NCI-H510A (cell line): ENCODE results near the gene IDI1.
"Not testable (repeated sequence)": the region's sequence is repeated elsewhere in the genome, so short reads cannot be mapped to it uniquely, and the experiment has no call there.

Experiments
- DNase-seq: peaks from one replicate; lab custom pipeline; 2025; lab: John Stamatoyannopoulos, UW

Gene IDI1

GRCh38 chr10:1034758-1035157 lies 14.2 kb downstream of the IDI1 start:
- no peak for DNase-seq

DNA sequence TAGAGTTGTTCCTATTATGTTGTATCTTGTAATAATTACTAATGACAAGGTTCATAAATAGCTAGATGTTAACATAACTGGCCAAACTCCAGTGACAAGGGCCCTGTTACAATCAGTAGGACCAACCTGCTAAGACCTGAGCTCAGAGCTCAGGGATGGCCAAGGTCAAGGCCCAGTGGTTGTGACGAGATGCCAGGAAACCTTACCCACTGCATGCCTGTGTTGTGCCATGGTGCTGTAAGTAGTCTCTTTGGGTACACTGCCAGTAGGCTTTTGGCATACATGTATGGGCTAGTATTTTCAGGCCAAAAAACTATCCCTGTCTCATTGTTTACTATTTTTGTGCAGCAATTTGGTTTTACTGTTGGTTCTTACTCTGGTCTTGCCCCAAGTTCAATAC lies 15.3 kb downstream of the IDI1 start:
- no peak for DNase-seq

GRCh38 chr10:1029838-1030237 lies 19.1 kb downstream of the IDI1 start:
- DNase-seq = no peak

- no peak for DNase-seq
Measured at GRCh38 chr10:1026578-1026977, 22.3 kb downstream of the IDI1 start.

- DNase-seq = no peak
Measured at GRCh38 chr10:1025683-1026082, 23.2 kb downstream of the IDI1 start, which contains the start of gene IDI2. Gene IDI2 (minus strand): TSS chr10:1025859. CDS start chr10:1024723, 1,136 bp downstream.

DNA sequence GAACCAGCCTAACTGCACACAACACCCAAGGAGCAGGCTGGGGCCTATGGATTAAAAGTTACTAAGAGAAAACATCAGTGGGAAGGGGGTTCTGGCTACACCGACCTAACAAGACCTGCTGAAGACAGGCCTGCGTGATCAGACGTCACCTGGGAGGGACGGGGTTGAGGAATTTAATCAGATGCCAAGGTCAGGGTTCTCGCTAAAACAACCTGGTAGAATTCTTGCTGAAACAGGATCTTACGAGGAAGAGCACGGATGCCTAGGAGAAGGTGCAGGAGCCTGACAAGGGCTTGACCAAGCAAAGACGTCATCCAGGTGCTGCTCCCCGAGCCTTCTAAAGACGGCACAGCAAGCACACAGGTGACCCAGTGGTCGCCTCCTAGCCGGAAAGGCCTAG lies 24.8 kb downstream of the IDI1 start:
- DNase-seq = no peak

DNA sequence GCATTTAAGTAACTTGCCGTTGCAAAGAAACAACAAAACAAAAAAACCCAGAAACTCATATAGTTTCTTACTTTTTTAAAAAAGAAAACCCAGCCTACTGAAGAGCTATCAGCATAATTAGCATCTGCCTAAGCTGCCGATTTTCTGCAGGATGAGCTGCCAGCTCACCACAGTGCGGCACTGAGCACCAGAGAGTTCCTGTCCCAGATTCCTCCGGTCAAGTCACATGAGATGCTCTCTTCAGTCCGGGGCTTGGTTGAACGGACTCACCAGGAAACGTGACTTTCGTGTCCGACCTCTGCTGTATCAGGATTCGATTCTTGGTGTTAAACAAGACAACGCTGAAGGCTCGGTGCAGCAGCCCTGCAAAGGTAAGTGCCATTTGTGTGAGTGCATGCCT lies 26.5 kb downstream of the IDI1 start:
- DNase-seq = no peak

- no peak for DNase-seq
Measured at GRCh38 chr10:1020958-1021357, 28.0 kb downstream of the IDI1 start.

DNA sequence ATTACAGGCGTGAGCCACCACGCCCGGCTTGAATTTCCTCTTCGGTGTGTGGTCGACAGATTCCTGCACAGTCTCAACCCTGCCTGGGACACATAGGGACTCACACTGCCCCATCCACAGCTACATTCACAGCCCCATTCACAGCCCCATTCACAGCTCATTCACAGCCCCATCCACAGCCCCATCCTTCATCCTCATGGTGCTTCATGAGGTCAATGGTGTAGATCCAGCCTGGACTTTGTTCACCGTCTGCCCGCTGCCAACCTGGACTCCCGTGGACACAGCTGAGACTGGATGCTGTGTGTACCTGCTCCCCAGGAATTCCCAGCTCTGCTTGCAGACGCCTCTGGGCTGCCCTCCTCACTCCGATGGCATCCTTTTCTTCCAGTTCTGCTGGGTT lies 28.5 kb downstream of the IDI1 start:
- no peak for DNase-seq

DNA sequence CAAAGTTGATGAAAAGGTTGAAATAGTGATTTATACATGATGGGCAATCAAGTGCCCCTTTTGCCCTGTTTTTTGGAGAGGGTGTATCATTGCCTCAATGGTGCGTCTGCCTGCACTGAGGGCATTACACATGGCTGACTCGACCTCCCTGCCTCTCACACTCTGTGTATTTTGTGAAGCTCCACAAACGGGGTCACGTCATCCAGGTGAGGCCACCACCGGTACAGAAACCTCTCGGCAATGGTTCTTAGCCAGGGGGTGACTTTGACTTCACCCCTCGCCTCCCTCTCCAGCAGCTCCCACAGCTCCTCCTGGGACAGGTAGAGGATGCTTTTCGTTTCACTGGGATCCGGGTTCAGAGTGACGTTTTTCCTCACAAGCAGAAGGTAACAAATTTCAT lies 29.6 kb downstream of the IDI1 start:
- no peak for DNase-seq

GRCh38 chr10:1015688-1016087 lies 33.2 kb downstream of the IDI1 start:
- no peak for DNase-seq

- DNase-seq = no peak
Measured at GRCh38 chr10:1011696-1012095, 37.2 kb downstream of the IDI1 start.

DNA sequence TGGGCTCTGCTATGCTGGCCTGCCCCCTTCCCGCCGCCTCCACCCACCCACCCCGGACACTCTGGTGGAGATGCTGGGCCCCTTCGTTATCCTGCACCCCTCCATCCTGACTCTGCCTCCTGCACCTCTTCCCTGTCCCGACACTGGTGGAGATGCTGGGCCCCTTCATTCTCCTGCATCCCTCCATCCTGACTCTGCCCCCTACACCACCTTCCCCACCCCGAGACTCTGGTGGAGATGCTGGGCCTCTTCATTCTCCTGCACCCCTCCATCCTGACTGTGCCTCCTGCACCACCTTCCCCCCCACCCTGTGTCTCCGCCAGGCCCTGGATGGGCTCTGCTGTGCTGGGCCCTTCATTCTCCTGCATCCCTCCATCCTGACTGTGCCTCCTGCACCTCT lies 38.2 kb downstream of the IDI1 start:
- no peak for DNase-seq

GRCh38 chr10:1009947-1010346 lies 39.0 kb downstream of the IDI1 start:
- not testable (repeated sequence) for DNase-seq

DNA sequence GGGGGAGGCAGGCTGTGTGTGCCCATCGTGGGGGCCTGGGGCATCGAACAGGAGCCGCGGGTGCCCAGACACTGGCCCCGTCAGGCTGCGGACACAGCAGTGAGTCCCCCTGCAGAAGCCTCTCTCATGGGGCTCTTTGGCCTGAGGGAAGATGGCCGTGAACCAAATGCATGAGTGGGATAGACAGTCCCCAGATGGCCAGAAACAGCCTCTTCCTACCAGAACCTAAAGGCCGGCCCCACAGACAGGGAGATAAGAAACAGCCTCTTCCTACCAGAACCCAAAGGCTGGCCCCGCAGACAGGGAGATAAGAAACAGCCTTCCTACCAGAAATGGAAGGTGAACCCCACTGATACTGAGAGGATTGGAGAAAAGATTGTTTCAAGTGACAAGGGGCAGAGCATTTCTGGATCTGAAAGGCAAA lies 39.8 kb downstream of the IDI1 start:
- no peak for DNase-seq

DNA sequence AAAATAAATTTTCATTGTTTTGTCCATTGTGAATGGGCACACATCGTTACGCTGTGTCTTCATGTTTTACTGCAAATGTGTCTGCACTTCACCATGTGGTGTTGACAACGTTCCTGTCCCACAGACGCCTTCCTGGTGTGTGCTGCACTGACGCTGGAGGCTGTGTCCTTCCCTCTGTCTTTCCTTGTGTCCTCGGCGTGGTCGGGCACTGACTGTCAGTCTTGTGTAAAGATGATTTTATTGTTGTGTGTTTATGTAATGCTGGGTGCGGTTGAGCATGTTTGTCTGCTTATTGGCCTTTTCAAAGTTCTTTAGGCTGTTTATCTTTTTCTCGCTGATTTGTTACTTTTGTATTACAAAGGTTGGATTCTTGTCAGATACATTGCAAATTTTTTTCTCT lies 41.3 kb downstream of the IDI1 start:
- DNase-seq = no peak

- DNase-seq = no peak
Measured at GRCh38 chr10:1006573-1006972, 42.3 kb downstream of the IDI1 start.

- DNase-seq = no peak
Measured at GRCh38 chr10:1003884-1004670, 44.8 kb downstream of the IDI1 start.

- no peak for DNase-seq
Measured at GRCh38 chr10:1002425-1003006, 46.4 kb downstream of the IDI1 start.

DNA sequence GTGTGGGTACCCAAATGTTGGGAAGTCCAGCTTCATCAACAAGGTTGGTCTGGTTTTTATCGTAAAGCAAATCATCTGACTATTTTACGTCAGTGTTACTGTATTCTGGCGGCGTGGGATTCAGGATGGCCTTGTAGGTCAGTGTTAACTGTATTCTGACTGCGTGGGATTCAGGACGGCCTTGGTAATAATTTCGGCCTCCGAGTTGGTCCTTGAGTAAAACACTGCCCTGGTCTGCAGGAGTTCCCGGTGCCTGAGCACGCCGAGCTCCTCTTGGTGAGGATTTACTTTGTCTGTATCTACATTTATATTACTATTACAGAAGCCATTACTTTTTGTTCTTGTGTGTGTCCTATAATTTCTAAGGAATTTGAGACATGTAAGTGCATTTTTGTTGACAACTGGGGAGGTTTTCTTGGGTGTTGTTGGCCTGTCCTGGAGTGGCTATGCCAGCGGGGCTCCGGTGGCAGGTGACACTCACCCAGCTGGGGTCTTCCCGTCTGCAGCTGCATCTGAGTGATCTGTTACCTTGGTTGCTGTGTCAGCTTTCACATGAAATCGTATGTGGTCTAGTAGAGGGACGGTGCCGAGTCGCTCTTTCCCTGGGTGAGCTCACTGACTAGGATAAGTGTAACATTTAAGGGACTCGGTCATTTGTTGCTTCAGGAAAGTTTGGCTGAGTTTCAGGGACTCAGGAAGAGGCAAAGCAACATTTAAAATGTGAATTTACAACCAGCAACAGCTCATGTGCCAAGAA lies 51.5 kb downstream of the IDI1 start:
- no peak for DNase-seq

GRCh38 chr10:996031-996430 lies 52.9 kb downstream of the IDI1 start:
- no peak for DNase-seq

DNA sequence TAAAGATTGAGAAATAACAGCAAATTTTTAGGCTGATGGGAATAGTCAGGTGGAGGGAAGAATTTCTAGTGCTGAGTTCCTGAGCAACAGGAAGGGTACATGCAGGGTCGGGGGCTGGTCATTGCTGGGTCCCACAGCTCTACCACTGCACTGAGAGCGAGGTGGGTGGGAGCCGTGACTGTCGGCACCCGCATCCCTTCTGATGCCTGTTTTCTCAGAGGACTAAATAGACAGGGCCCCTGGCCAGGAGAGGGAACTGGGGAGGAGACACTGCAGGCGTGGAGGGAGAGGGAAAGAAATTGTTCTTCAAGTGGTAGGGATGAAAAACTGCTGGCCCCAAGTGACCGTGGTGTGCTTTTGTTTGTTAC lies 53.4 kb downstream of the IDI1 start:
- DNase-seq = no peak
